Left lung (tissue), 10 donors: Measurements from ENCODE around the gene PRG2. TPM values are rescaled to one million over a fixed set of nuclear protein-coding genes. Genes with fewer than 3 reads are reported as not detected.

Experiments used
- ATAC-seq: fragments of 200-7000 bp; cut with Tn5 transposase; one replicate; pipeline ENCODE4 v1.9.1; 2020; ENCODE audit warnings: moderate library complexity
- DNase-seq, 4 donors: peaks; one replicate each; pipeline ENCODE4 v3.0.0-alpha.2; 2013 to 2020
- H3K27ac ChIP-seq, 2 donors: fragments of 200-600 bp; sonication (generic) in 1 of 2; one replicate each; pipeline versions ENCODE4 v1.5.0 to v1.8.0; 2020 to 2021
- H3K27me3 ChIP-seq, 2 donors: fragments of 200-600 bp; sonication (generic) in 1 of 2; one replicate each; pipeline versions ENCODE4 v1.5.0 to v1.8.0; 2020 to 2021
- H3K36me3 ChIP-seq, 2 donors: fragments of 200-600 bp; sonication (generic) in 1 of 2; one replicate each; pipeline versions ENCODE4 v1.5.0 to v1.8.0; 2020 to 2021
- H3K4me1 ChIP-seq, 2 donors: fragments of 200-600 bp; one replicate each; pipeline ENCODE4 v1.8.0; 2021
- H3K4me3 ChIP-seq, 2 donors: fragments of 200-600 bp; sonication (generic) in 1 of 2; one replicate each; pipeline versions ENCODE4 v1.5.0 to v1.8.0; 2020 to 2021; ENCODE audit warnings: mild to moderate bottlenecking in 1 of 2
- H3K9me3 ChIP-seq, 2 donors: fragments of 200-600 bp; sonication (generic) in 1 of 2; one replicate each; pipeline versions ENCODE4 v1.5.0 to v1.8.0; 2020 to 2021
- intact Hi-C, 2 donors: fragments of 100-400 bp; cut with DNase I; formaldehyde crosslinking; loops; one replicate each; pipeline versions ENCODE4 v1.11.2 to v1.14.2; 2022
- polyA plus RNA-seq, 6 donors: library from polyadenylated mRNA; unstranded; fragments of 120-200 nt; gene quantifications; one replicate each; pipeline ENCODE4 v1.2.1, GENCODE V29; 2013; ENCODE audit not compliant: insufficient read length in 6 of 6
- total RNA-seq, 2 donors: library from RNA; stranded (reverse); fragmentation: NEBNext Ultra II Directional; extraction: Animal tissue kit (Norgen Biotek cat#: 25700); gene quantifications; one replicate each; pipeline ENCODE4 v1.2.1, GENCODE V29; 2021
- TF ChIP-seq, protein P1 (sequence below), 2 donors: fragments of 200-600 bp; sonication (generic) in 1 of 2; IDR thresholded peaks; one replicate each; pipeline versions ENCODE4 v1.5.0 to v1.8.0; 2021; ENCODE audit warnings: antibody characterized with exemption in 2 of 2
- donor health status: DM: no; HTN: yes; CAD: no.
- donor health status: DM: no; HTN: no; CAD: no.

PRG2 gene
- total and polyA plus RNA-seq, 8 donors: 0.34 to 1.7 (median 1.3) TPM; not detected in 1

DNA sequence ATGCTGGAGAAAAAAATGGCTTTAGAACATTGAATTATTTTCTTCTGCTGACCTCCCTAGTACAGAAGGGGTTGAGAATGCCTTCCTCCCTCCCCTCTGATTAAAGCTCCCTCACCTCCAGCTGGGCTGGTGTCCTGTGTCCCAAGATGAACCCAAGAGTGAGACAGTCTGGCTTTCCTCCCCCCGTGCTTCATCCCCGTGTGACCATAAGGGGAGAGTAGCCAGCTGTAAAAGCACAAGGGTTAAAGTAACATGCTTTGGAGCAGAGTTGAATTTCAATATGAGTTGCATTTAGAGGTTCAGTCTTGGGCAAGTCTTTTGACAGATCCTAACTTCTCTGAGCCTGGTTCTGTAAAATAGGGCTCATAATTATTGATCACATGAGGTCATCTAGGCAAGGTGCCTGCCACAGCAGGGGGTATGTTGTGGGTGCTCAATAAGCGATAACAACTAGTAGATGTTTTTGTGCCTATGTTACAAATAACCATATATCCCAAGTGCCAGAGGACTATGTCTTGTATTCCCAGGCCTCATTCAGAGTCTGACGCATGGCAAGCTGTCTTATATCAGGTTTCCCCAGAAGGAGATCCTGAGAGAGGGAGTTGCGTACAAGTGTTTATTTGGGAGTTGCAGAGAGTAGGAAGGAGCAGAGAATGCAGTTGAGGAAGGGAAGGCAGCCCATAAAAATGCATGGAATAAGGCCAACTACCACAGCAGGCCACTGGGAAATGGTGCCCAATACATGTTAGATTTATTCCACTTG lies 4.1 kb downstream of the PRG2 start:
- H3K27me3 ChIP-seq: no peaks in the 10 kb centered on the region
- H3K27ac ChIP-seq: no peak overlapping the region
- intact Hi-C loops: no loop called here
- H3K4me1 ChIP-seq: no peaks in the 10 kb centered on the region
- DNase-seq (no peak), ATAC-seq (no peak)
- TF ChIP-seq, protein P1, sequence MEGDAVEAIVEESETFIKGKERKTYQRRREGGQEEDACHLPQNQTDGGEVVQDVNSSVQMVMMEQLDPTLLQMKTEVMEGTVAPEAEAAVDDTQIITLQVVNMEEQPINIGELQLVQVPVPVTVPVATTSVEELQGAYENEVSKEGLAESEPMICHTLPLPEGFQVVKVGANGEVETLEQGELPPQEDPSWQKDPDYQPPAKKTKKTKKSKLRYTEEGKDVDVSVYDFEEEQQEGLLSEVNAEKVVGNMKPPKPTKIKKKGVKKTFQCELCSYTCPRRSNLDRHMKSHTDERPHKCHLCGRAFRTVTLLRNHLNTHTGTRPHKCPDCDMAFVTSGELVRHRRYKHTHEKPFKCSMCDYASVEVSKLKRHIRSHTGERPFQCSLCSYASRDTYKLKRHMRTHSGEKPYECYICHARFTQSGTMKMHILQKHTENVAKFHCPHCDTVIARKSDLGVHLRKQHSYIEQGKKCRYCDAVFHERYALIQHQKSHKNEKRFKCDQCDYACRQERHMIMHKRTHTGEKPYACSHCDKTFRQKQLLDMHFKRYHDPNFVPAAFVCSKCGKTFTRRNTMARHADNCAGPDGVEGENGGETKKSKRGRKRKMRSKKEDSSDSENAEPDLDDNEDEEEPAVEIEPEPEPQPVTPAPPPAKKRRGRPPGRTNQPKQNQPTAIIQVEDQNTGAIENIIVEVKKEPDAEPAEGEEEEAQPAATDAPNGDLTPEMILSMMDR (IDR thresholded peaks at IDR 0.05): no peak
- H3K9me3 ChIP-seq: no peaks in the 10 kb centered on the region
- no peak overlapping the region for H3K4me3 ChIP-seq
- H3K36me3 ChIP-seq: no peaks in the 10 kb centered on the region

DNA sequence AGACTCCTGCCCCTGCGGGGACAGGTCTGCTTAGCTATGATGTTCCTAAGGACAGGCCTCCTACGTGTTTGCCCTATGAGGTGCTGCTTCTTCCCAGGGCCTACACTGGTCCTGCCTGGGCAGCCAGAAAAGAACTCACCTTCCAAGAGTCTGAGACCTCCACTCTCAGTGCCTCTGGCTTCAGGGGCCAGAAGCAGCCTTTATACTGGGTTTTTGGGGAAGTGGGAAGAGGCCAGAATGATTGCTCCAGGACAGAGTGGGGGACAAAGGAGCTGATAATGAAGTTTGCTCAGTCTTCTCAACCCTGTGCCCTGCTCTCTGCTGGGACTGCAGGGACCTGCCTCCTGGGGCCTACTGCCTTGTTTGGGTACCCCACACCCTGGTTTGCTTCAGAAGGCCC lies 9.5 kb downstream of the PRG2 start, which contains the start of gene PRG3:
TSS of gene PRG3 (minus strand) at position 176 of the 400 bp plus-strand sequence. CDS start 442 bp downstream, outside the sequence.
- Histone ChIP-seq H3K27ac (no peak within 1 kb of the TSS), H3K27me3 (peaks cover 0 to 13% of the 10 kb centered on the region in 2 donors), H3K4me3 (no peak within 1 kb of the TSS), H3K9me3 (no peaks in the 10 kb centered on the region), H3K36me3 (no peaks in the 10 kb centered on the region), H3K4me1 (no peaks in the 10 kb centered on the region)
- intact Hi-C loops: no loop called here
- no peak for DNase-seq
- TF ChIP-seq, protein P1 (IDR thresholded peaks at IDR 0.05): no peak
- ATAC-seq: no peak

DNA sequence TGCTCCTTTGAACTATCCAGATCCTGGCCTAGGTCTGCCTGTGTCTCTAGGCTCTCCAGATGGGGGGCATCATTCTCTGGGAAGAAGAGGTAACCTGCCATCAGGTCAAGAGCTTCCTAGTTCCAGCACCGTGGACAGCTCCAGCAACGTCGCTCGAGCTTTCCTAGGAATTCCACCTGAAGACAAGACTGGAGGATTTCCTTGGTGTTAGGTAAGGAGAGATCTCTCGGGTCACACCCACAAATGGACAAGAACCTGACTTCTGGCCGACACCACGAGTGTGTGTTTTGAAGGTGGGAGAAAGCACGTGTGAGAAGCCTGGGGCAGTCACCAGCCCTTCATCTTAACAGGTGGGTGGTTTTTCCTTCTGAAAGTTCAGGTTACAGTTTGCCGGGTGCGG lies 10.7 kb downstream of the PRG2 start:
- TF ChIP-seq, protein P1 (IDR thresholded peaks at IDR 0.05): no peak
- DNase-seq: no peak

DNA sequence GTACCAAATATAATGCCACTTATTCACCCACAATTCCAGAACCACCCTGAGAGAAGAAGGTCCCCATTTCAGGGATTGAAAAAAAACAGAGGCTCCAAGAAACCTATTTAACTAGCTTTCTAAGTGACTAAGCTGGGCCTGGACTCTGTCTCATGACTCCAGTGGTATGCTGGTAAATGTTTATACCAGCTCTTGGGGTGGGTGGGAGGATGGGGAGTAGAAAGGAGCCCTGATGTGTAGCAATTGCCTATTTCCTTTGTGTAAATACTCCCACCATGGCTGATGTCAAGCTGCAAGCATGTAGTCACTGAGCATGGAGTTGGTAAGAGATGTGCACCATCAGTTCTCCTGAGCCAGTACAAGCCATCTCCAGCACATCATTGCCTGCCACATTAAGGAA lies 12.3 kb downstream of the PRG2 start:
- peaks cover 0 to 13% of the 10 kb centered on the region in 2 donors for H3K27me3 ChIP-seq
- ATAC-seq (no peak), DNase-seq (no peak)
- no peak overlapping the region for H3K4me3 ChIP-seq
- intact Hi-C loops: no loop called here
- no peaks in the 10 kb centered on the region for H3K4me1 ChIP-seq
- H3K27ac ChIP-seq: no peak overlapping the region
- TF ChIP-seq, protein P1 (IDR thresholded peaks at IDR 0.05): no peak
- H3K9me3 ChIP-seq: no peaks in the 10 kb centered on the region
- no peaks in the 10 kb centered on the region for H3K36me3 ChIP-seq

More for the DNA sequence above, 10.7 kb downstream of the PRG2 start:
- Histone ChIP-seq H3K4me1 (no peaks in the 10 kb centered on the region), H3K27ac (no peak overlapping the region), H3K4me3 (no peak overlapping the region), H3K9me3 (no peaks in the 10 kb centered on the region), H3K36me3 (no peaks in the 10 kb centered on the region), H3K27me3 (peaks cover 0 to 13% of the 10 kb centered on the region in 2 donors)
- peak; percentile 34 for ATAC-seq
- intact Hi-C loops: no loop called here

DNA sequence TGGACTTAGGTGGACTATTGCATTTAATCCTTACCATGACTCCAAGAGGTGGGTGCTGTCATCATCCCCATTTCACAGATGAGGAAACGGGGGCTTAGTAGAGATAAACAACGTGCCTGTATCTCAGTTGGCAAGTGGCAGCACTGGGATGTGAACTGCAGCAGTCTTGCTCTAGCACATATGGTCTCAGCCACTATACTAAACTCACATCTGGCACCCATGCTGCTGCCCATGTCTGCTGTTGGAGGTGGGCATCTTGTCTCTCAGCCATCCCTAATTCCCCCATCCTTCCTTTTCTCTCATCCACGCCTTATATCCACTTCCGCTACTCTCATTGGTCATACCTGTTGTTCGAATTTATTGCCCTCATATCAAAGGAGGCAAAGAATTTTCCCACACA lies 13.3 kb downstream of the PRG2 start:
- TF ChIP-seq, protein P1 (IDR thresholded peaks at IDR 0.05): no peak
- Histone ChIP-seq H3K4me1 (no peaks in the 10 kb centered on the region), H3K27me3 (peaks cover 0 to 13% of the 10 kb centered on the region in 2 donors), H3K27ac (no peak overlapping the region), H3K9me3 (no peaks in the 10 kb centered on the region), H3K36me3 (no peaks in the 10 kb centered on the region), H3K4me3 (no peak overlapping the region)
- no peak for DNase-seq
- intact Hi-C loops: no loop called here
- no peak for ATAC-seq
